Measurements from ENCODE around the gene NECTIN1. TPM values are rescaled to one million over a fixed set of nuclear protein-coding genes. Genes with fewer than 3 reads are reported as not detected.

NECTIN1 gene
- total and polyA plus RNA-seq, 2 of the 13 experiments (the other 11 are each of a cell fraction or from before 2014, with no cell fraction given): 3.9 to 7.3 TPM

GRCh38 chr11:119747868-119748660, 19.1 kb upstream of the NECTIN1 start (continued):
- TF ChIP-seq ZNF687 (CRISPR knock-in tag; IDR thresholded peaks at IDR 0.05): no peak
- no peak for TF ChIP-seq POGK (CRISPR knock-in tag; conservative IDR thresholded peaks at IDR 0.05)
- TF ChIP-seq SATB2 (CRISPR knock-in tag; IDR thresholded peaks at IDR 0.05): no peak

GRCh38 chr11:119745776-119746535, 17.0 kb upstream of the NECTIN1 start:
- DNase-seq (ENCODE audit: low spot score): no peak
- no peak overlapping the region for H3K4me3 ChIP-seq (replicated peaks in 1 of 3; ENCODE audit: insufficient read depth in 1 of 3, low read depth in 2 of 3, low read length in 3 of 3)
- CTCF ChIA-PET (ENCODE audit: low intra/inter-chr PET ratio, low total read pairs): no interaction called here
- TF ChIP-seq ZBTB14 (CRISPR knock-in tag; IDR thresholded peaks at IDR 0.05) (no peak), POGZ (CRISPR knock-in tag; IDR thresholded peaks at IDR 0.05) (no peak), ZNF557 (CRISPR knock-in tag; IDR thresholded peaks at IDR 0.05) (no peak), TGIF2 (CRISPR knock-in tag; IDR thresholded peaks at IDR 0.05) (no peak), SETDB1 (CRISPR knock-in tag; IDR thresholded peaks at IDR 0.05; ENCODE audit: borderline replicate concordance) (no peak), MAFF (IDR thresholded peaks at IDR 0.05; ENCODE audit: low read depth, low read length) (no peak), NRL (CRISPR knock-in tag; IDR thresholded peaks at IDR 0.05; ENCODE audit: borderline replicate concordance) (no peak), SAFB2 (CRISPR knock-in tag; IDR thresholded peaks at IDR 0.05; ENCODE audit: borderline replicate concordance, low read depth) (no peak)
- H3K27me3 ChIP-seq (ENCODE audit: control insufficient read depth in 1 of 2, insufficient read depth in 2 of 2, low read length in 2 of 2): peaks cover 10 to 60% of the 10 kb centered on the region in 2 experiments; a peak in 4 of 5 replicates
- FAIRE-seq: no peak
- no peak overlapping the region for H2AFZ ChIP-seq (ENCODE audit: low read length)
- H4K20me1 ChIP-seq (ENCODE audit: insufficient read depth, low read length): peaks cover 2% of the 10 kb centered on the region; the same call in 1 of the 2 replicates
- no peak overlapping the region for H3K27ac ChIP-seq (ENCODE audit: extremely low read length, insufficient read depth, low read length)
- ATAC-seq: no peak
- H3K36me3 ChIP-seq (replicated peaks in 1 of 2; ENCODE audit: control insufficient read depth in 1 of 2, insufficient read depth in 2 of 2, low read length in 2 of 2): no peaks in the 10 kb centered on the region
- no peak overlapping the region for H3K9ac ChIP-seq (ENCODE audit: insufficient read depth, low read depth, low read length)
- H3K4me1 ChIP-seq (ENCODE audit: insufficient read depth, low read length): peaks cover 8% of the 10 kb centered on the region
- in situ Hi-C loops (cut with HindIII; ENCODE audit: extremely low pct_ligation_motif_present, low pct_unique_long_range_greater_than_20kb) (no loop called here), intact Hi-C loops (cut with micrococcal nuclease; ENCODE audit: unreplicated experiment) (no loop called here)
- no TSS peak for BruUV-seq (replicated peaks)
- WGBS (ENCODE audit: low lambda C conversion rate): 18% methylated on average over 11 of the region's 16 CpGs
- no peak overlapping the region for H3K4me2 ChIP-seq (ENCODE audit: low read depth, low read length)
- H3K79me2 ChIP-seq (ENCODE audit: insufficient read depth, low read length): no peaks in the 10 kb centered on the region
- POLR2A ChIA-PET: no interaction called here
- H3K9me3 ChIP-seq (ENCODE audit: low read length): no peaks in the 10 kb centered on the region

Data from HepG2 (cell line).